ENCODE data around the gene PCSK4. TPM values are rescaled to one million over a fixed set of nuclear protein-coding genes. Genes with fewer than 3 reads are reported as not detected.

Gene PCSK4
- total RNA-seq, 1 experiment from 2014 or later: 6.4 TPM

GRCh38 chr19:1434577-1435060 is 55.5 kb downstream of the PCSK4 start:
- H3K27me3 ChIP-seq (replicated peaks; ENCODE audit: control insufficient read depth, insufficient read depth, low read length): no peaks in the 10 kb centered on the region
- Mint-ChIP-seq H3K4me1 (ENCODE audit: low read depth, unreplicated experiment) (no peaks in the 10 kb centered on the region), H3K27me3 (ENCODE audit: insufficient read depth, unreplicated experiment) (no peaks in the 10 kb centered on the region), H3K4me3 (ENCODE audit: unreplicated experiment) (no peak overlapping the region), H3K36me3 (ENCODE audit: insufficient read depth, unreplicated experiment) (peaks cover 86% of the 10 kb centered on the region), H3K27ac (ENCODE audit: unreplicated experiment) (no peak overlapping the region), H3K9me3 (ENCODE audit: unreplicated experiment) (no peaks in the 10 kb centered on the region)
- peaks cover 2% of the 10 kb centered on the region; the same call in 1 of the 2 replicates for H3K36me3 ChIP-seq (ENCODE audit: control insufficient read depth, insufficient read depth, low read length)
- H3K4me1 ChIP-seq: peaks cover 9% of the 10 kb centered on the region
- POLR2A ChIA-PET: no interaction called here
- no peaks in the 10 kb centered on the region for H3K9me3 ChIP-seq
- no peak overlapping the region for H3K4me3 ChIP-seq (ENCODE audit: low read depth, low read length)
- DNase-seq: no peak
- TF ChIP-seq CTCF (IDR thresholded peaks at IDR 0.05; ENCODE audit: insufficient read depth in 1 of 2, low read depth in 1 of 2, low read length in 1 of 2, severe bottlenecking in 1 of 2, unreplicated experiment in 1 of 2): no peak
- no TSS peak for BruUV-seq (replicated peaks)
- CTCF ChIA-PET: no interaction called here
- intact Hi-C loops (cut with micrococcal nuclease; ENCODE audit: unreplicated experiment): no loop called here

DNA sequence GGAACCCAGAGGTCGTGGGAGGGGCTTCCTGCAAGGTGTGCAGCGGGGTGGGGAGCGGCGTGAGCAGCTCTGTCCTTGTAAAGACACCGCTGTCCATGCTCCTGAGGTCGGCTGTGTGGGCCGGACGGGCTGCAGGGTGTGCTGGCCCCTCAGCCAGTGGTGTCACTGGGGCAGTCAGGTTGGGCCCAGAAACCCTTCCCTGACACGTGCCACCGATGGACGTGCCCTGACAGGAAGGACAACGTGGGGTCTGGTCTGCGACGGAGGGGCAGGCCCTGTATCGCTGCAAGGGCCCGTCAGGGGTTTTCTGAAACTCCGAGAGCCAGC is 56.1 kb downstream of the PCSK4 start:
- H3K9me3 ChIP-seq: no peaks in the 10 kb centered on the region
- intact Hi-C loops (cut with micrococcal nuclease; ENCODE audit: unreplicated experiment): no loop called here
- Mint-ChIP-seq H3K4me3 (ENCODE audit: unreplicated experiment) (no peak overlapping the region), H3K36me3 (ENCODE audit: insufficient read depth, unreplicated experiment) (peaks cover 83% of the 10 kb centered on the region), H3K4me1 (ENCODE audit: low read depth, unreplicated experiment) (no peaks in the 10 kb centered on the region), H3K27me3 (ENCODE audit: insufficient read depth, unreplicated experiment) (no peaks in the 10 kb centered on the region), H3K27ac (ENCODE audit: unreplicated experiment) (no peak overlapping the region), H3K9me3 (ENCODE audit: unreplicated experiment) (no peaks in the 10 kb centered on the region)
- TF ChIP-seq CTCF (IDR thresholded peaks at IDR 0.05; ENCODE audit: insufficient read depth in 1 of 2, low read depth in 1 of 2, low read length in 1 of 2, severe bottlenecking in 1 of 2, unreplicated experiment in 1 of 2): no peak
- 0 out of 2 replicates have a peak, but pooled peaks cover 5% of the 10 kb centered on the region for H3K4me1 ChIP-seq
- ChIA-PET CTCF (no interaction called here), POLR2A (no interaction called here)
- no peak overlapping the region for H3K4me3 ChIP-seq (ENCODE audit: low read depth, low read length)
- no TSS peak for BruUV-seq (replicated peaks)
- no peak for DNase-seq
- no peaks in the 10 kb centered on the region; the same call in 1 of the 2 replicates for H3K36me3 ChIP-seq (ENCODE audit: control insufficient read depth, insufficient read depth, low read length)
- H3K27me3 ChIP-seq (replicated peaks; ENCODE audit: control insufficient read depth, insufficient read depth, low read length): no peaks in the 10 kb centered on the region

GRCh38 chr19:1433119-1434039 is 56.8 kb downstream of the PCSK4 start:
- no peak for DNase-seq
- H3K9me3 ChIP-seq: no peaks in the 10 kb centered on the region
- H3K27me3 ChIP-seq (replicated peaks; ENCODE audit: control insufficient read depth, insufficient read depth, low read length): no peaks in the 10 kb centered on the region
- no peak for TF ChIP-seq CTCF (IDR thresholded peaks at IDR 0.05; ENCODE audit: insufficient read depth in 1 of 2, low read depth in 1 of 2, low read length in 1 of 2, severe bottlenecking in 1 of 2, unreplicated experiment in 1 of 2)
- Mint-ChIP-seq H3K27ac (ENCODE audit: unreplicated experiment) (no peak overlapping the region), H3K4me1 (ENCODE audit: low read depth, unreplicated experiment) (no peaks in the 10 kb centered on the region), H3K36me3 (ENCODE audit: insufficient read depth, unreplicated experiment) (peaks cover 79% of the 10 kb centered on the region), H3K9me3 (ENCODE audit: unreplicated experiment) (no peaks in the 10 kb centered on the region), H3K27me3 (ENCODE audit: insufficient read depth, unreplicated experiment) (no peaks in the 10 kb centered on the region), H3K4me3 (ENCODE audit: unreplicated experiment) (no peak overlapping the region)
- 0 out of 2 replicates have a peak, but pooled peaks cover 5% of the 10 kb centered on the region for H3K4me1 ChIP-seq
- CTCF ChIA-PET: interaction anchor here (0.6 kb wide), 1 partner anchor 121 kb away, joined by 4 read pairs; no protein-coding TSS in a partner anchor
- intact Hi-C loops (cut with micrococcal nuclease; ENCODE audit: unreplicated experiment): no loop called here
- H3K4me3 ChIP-seq (ENCODE audit: low read depth, low read length): no peak overlapping the region
- H3K36me3 ChIP-seq (ENCODE audit: control insufficient read depth, insufficient read depth, low read length): no peaks in the 10 kb centered on the region; the same call in 1 of the 2 replicates
- POLR2A ChIA-PET: no interaction called here
- BruUV-seq (replicated peaks): no TSS peak
